ENCODE results near the gene HDAC7.

Gene HDAC7

DNA sequence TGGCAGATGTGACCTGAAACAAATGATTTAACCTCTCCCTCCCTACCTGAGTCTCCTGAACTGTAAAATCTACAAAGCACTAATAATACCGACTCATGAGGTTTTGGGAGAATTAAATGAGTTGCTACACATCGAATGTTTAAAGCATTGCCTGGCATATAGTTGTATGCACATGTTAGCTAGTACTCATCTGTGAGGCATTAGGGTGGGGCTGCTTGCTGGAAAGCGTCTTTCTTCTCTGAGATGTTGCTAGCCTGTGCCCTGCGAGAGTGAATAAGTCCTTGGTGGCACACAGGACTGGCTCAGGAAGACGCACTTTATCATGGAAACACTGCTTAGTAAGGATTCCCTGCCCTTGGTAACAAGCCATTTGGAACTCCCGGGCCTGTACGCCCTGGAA, 67.2 kb downstream of the HDAC7 start:
- no peak overlapping the region for H3K27ac ChIP-seq
- TF ChIP-seq, protein P1, sequence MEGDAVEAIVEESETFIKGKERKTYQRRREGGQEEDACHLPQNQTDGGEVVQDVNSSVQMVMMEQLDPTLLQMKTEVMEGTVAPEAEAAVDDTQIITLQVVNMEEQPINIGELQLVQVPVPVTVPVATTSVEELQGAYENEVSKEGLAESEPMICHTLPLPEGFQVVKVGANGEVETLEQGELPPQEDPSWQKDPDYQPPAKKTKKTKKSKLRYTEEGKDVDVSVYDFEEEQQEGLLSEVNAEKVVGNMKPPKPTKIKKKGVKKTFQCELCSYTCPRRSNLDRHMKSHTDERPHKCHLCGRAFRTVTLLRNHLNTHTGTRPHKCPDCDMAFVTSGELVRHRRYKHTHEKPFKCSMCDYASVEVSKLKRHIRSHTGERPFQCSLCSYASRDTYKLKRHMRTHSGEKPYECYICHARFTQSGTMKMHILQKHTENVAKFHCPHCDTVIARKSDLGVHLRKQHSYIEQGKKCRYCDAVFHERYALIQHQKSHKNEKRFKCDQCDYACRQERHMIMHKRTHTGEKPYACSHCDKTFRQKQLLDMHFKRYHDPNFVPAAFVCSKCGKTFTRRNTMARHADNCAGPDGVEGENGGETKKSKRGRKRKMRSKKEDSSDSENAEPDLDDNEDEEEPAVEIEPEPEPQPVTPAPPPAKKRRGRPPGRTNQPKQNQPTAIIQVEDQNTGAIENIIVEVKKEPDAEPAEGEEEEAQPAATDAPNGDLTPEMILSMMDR (IDR thresholded peaks at IDR 0.05) = no peak
- TF ChIP-seq ZFX (IDR thresholded peaks at IDR 0.05; ENCODE audit: borderline replicate concordance) = no peak

DNA sequence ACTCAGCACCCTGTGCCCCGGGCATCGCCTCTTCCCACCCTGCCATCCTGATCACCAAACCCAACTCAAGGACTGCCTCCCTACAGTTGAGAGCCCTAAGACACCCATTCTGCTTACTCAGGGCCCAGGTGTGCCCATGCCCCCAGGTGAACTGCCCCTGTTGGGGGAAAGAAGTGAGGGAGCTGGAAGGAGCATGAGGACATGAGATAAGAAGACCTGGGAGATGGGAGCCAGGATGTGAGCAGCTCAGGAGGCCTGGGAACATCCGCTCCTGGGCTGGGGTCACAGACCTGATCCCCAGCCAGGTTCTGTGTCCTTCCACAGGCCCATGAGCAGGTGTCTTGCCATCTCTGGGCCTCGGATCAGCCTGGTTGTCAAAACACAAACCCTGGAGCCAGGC, 67.6 kb downstream of the HDAC7 start:
- H3K27ac ChIP-seq = no peak overlapping the region
- TF ChIP-seq ZFX (IDR thresholded peaks at IDR 0.05; ENCODE audit: borderline replicate concordance) = no peak
- TF ChIP-seq, protein P1 (IDR thresholded peaks at IDR 0.05) = no peak

DNA sequence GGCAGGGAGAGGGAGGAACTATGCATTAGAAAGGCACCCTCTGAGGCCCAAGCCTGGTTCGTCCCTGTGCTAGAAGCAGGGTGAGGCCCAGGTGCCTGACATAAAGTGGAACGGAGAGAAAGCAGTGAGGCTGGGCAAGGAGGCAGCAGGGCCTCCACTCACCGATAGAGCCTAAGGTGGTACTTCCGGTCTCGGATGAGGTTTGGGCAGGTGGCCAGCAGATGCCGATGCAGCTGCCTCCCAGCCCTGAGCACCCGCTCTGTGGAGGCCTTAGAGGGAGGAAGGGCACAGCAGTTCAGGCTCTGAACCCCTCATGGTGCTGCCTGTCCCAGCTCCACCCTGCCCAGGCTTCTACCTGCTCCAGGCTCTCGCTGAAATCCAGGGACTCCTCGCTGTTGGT, 68.1 kb downstream of the HDAC7 start:
- no peak overlapping the region for H3K27ac ChIP-seq
- TF ChIP-seq, protein P1 (IDR thresholded peaks at IDR 0.05) = no peak
- no peak for TF ChIP-seq ZFX (IDR thresholded peaks at IDR 0.05; ENCODE audit: borderline replicate concordance)

DNA sequence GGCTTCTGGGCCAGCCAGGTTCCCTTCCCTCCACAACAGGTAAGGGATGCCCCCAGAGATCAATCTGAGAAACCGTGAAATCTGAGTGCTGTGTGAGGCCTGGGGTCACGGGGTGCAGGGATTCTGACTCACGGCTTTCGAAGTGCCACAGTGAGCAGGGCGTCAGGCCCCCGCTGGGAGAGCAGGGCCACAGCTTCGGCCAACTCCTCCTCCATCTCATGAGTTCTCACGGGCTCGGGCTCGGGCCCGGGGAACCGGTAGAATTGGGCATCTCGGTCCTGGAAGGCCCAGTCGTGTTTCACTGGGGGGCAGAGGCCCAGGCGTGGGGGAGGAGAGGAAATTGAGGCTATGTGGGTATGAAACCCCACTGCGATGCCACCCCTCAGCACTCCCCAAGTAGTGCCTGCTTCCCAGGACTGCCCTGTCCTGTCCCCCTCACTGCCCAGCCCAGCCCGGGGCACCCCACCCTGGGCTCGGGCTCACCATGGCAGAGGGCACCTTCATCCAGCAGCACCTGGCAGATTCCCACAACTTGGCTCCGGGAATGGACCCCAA, 68.7 kb downstream of the HDAC7 start:
- TF ChIP-seq ZFX (IDR thresholded peaks at IDR 0.05; ENCODE audit: borderline replicate concordance) = no peak
- TF ChIP-seq, protein P1 (IDR thresholded peaks at IDR 0.05) = no peak
- H3K27ac ChIP-seq = no peak overlapping the region

DNA sequence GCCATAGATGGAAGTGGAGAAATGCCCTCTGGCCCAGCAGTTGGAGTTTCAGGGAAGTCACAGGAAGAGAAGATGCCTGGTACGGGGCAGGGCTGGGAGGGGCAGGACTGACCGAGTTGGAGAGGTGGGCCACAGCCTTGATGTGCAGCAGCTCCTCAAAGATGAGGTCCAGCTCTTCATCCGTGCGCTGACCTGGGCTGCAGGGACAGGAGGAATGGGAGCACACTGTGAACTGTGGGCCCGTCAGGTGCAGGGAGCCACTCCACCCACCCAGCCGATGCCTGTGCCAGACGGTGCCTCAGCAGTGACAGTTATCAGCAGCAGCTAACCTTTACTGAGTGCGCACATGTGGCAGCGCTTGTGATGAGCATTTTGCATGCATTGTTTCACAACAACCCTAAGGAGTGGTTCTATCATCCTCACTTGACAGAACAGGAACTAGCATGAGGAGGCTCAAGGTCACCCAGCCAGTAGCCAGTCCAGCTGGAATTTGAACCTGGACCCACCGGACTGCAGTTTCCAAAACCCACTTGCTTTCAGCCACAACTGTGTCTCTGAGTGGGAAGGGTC, 69.4 kb downstream of the HDAC7 start:
- no peak overlapping the region for H3K27ac ChIP-seq
- TF ChIP-seq, protein P1 (IDR thresholded peaks at IDR 0.05) = no peak

DNA sequence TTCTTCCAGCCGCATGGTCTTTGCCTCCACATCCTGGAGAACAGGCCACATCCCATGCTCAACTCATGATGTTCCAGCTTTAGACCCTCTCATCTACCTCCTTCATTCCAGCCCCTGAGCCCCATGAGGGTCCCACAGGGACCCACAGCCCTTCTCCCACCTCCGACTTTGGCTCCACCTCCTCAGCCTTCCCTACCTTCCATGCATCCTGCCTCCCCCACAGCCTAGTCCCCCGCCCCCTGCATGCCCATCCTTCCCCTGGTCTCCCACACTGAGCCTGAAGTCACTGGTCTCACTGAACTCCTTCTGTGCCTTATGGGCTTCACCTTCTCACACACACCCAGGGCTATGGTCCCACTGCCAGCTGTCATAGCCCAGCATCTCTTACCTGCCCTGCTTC, 70.8 kb downstream of the HDAC7 start:
- no peak overlapping the region for H3K27ac ChIP-seq
- TF ChIP-seq, protein P1 (IDR thresholded peaks at IDR 0.05) = no peak
- no peak for TF ChIP-seq ZFX (IDR thresholded peaks at IDR 0.05; ENCODE audit: borderline replicate concordance)

DNA sequence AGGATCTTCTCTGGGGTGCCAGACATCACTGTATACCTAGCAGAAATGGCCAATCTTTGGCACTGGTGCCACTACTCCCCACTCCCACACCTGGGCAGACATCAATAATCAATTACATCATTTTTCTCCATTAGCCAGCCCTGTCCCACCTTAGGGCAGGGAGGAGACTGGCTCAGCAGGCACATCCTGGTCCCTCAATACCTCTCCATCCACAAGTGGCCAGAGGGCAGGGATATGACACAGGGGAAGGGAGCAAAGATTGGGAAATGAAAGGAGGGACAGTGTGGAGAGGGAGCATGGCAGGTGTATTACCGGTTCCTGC, 71.2 kb downstream of the HDAC7 start:
- H3K27ac ChIP-seq = no peak overlapping the region
- TF ChIP-seq, protein P1 (IDR thresholded peaks at IDR 0.05) = no peak
